Endodermal cell (in vitro differentiated cells): ENCODE data around the gene SNAP47. TPM values are rescaled to one million over a fixed set of nuclear protein-coding genes. Genes with fewer than 3 reads are reported as not detected.

ENCODE experiments used
- DNase-seq: peaks from one replicate; pipeline ENCODE4 v3.0.0-alpha.2; 2017
- H3K27ac ChIP-seq: 2 replicates; pipeline ENCODE4 v1.5.1; 2013; ENCODE audit warnings: mild to moderate bottlenecking, low read depth, low read length, moderate library complexity
- H3K27me3 ChIP-seq: 2 replicates; pipeline ENCODE4 v1.6.1; 2013; ENCODE audit warnings: mild to moderate bottlenecking, low read length, moderate library complexity; ENCODE audit not compliant: insufficient read depth, control insufficient read depth, poor library complexity, severe bottlenecking
- H3K36me3 ChIP-seq: 2 replicates; pipeline ENCODE4 v1.7.0; 2013; ENCODE audit warnings: mild to moderate bottlenecking, low read length, moderate library complexity; ENCODE audit not compliant: control insufficient read depth, insufficient read depth
- H3K4me1 ChIP-seq: one replicate; pipeline ENCODE4 v1.7.0; 2013; ENCODE audit warnings: low read length; ENCODE audit not compliant: control insufficient read depth, insufficient read depth
- H3K4me3 ChIP-seq: 2 replicates; pipeline ENCODE4 v1.5.1; 2013; ENCODE audit warnings: mild to moderate bottlenecking, low read length, moderate library complexity
- H3K9ac ChIP-seq: 2 replicates; pipeline ENCODE4 v1.6.1; 2013; ENCODE audit warnings: mild to moderate bottlenecking, low read length, moderate library complexity; ENCODE audit not compliant: poor library complexity, severe bottlenecking; ENCODE audit errors: extremely low read depth
- H3K9me3 ChIP-seq: 2 replicates; pipeline ENCODE4 v1.6.1; 2013; ENCODE audit warnings: mild to moderate bottlenecking, low read length, moderate library complexity; ENCODE audit not compliant: control insufficient read depth
- H3K27ac Mint-ChIP-seq: 2 replicates; pipeline ENCODE4 v1.8.0; 2020; ENCODE audit warnings: mixed read lengths
- H3K27me3 Mint-ChIP-seq: 2 replicates; pipeline ENCODE4 v1.8.0; 2021; ENCODE audit warnings: mild to moderate bottlenecking, mixed read lengths; ENCODE audit not compliant: insufficient read depth
- H3K36me3 Mint-ChIP-seq: 2 replicates; pipeline ENCODE4 v1.8.0; 2020; ENCODE audit warnings: low read depth, mixed read lengths
- H3K4me1 Mint-ChIP-seq: 2 replicates; pipeline ENCODE4 v1.8.0; 2020; ENCODE audit warnings: mixed read lengths
- H3K4me3 Mint-ChIP-seq: 2 replicates; pipeline ENCODE4 v1.8.0; 2020; ENCODE audit warnings: mild to moderate bottlenecking, moderate library complexity, mixed read lengths
- H3K9me3 Mint-ChIP-seq: 2 replicates; pipeline ENCODE4 v1.8.0; 2020; ENCODE audit warnings: mild to moderate bottlenecking, mixed read lengths
- CTCF ChIP-seq: fragments of 200-600 bp; sonication (generic); conservative IDR thresholded peaks from 2 replicates; pipeline ENCODE4 v1.5.0; 2021; ENCODE audit warnings: antibody characterized with exemption, mild to moderate bottlenecking
- WGBS, 2 experiments: methylation state at CpG; one replicate each; pipeline versions ENCODE4 v1.1.5 to v1.1.7; 2013; ENCODE audit warnings: missing lambda C conversion rate in 2 of 2, mixed read lengths in 1 of 2; ENCODE audit not compliant: insufficient coverage in 1 of 2, insufficient read length in 1 of 2; 5-methylcytosine and 5-hydroxymethylcytosine counted together
- total RNA-seq, 2 donors: library from RNA; stranded (reverse); fragmentation: NEBNext Ultra II Directional in 1 of 2; extraction: Animal tissue kit (Norgen Biotek cat#: 25700) in 1 of 2; gene quantifications; 2 replicates in 1 of 2; 3 replicates in 1 of 2; pipeline ENCODE4 v1.2.1, GENCODE V29; 2021

Gene SNAP47
- total RNA-seq, 2 donors from 2014 or later: 42.5 to 46.6 TPM

DNA sequence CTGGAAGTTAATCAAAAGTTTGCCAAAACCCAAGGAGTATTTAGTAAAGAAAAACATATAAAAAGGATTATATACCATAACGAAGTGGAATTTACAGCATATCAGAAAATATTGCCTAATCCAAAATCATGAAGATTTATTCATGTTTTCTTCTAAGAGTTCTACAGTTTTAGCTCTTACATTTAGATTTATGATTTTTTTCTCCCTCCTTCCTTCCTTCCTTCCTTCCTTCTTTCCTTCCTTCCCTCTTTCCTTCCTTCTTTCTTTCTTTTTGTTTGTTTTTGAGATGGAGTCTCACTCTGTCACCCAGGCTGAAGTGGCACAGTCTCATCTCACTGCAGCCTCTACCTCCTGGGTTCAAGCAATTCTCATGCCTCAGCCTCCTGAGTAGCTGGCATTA lies 64.5 kb downstream of the SNAP47 start:
- Mint-ChIP-seq H3K36me3 (no peaks in the 10 kb centered on the region), H3K9me3 (no peaks in the 10 kb centered on the region), H3K4me3 (no peak overlapping the region), H3K4me1 (no peaks in the 10 kb centered on the region), H3K27me3 (peaks cover 22% of the 10 kb centered on the region), H3K27ac (no peak overlapping the region)
- DNase-seq: no peak
- TF ChIP-seq CTCF: no peak
- no peaks in the 10 kb centered on the region for H3K9me3 ChIP-seq
- H3K27ac ChIP-seq: no peak overlapping the region
- H3K27me3 ChIP-seq: peaks cover 22% of the 10 kb centered on the region
- H3K4me1 ChIP-seq: no peaks in the 10 kb centered on the region
- H3K36me3 ChIP-seq: no peaks in the 10 kb centered on the region
- H3K9ac ChIP-seq: no peak overlapping the region
- no peak overlapping the region for H3K4me3 ChIP-seq
- 100% methylated on average over 1 of the region's 1 CpG; no CpG with 5 or more reads in 1 of the 2 experiments for WGBS, 2 experiments

DNA sequence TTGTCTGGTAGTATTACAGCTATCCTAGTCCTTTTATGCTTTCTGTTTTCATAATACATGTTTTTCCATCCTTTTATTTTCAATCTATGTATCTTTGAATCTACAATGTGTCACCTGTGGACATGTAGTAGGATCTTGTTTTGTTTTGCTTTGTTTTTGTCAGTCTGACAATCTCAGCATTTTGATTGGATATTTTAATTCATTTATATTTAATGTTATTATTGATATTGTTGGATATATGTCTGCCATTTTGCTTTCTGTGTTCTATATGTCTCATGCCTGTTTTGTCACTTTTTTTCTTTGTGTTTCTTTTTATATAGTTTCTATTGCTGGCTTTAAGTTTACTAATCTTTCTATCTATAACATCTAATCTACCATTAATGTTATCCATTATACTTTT lies 68.7 kb downstream of the SNAP47 start:
- no peak overlapping the region for H3K27ac ChIP-seq

GRCh38 chr1:227805606-227806197 lies 70.5 kb downstream of the SNAP47 start:
- no peaks in the 10 kb centered on the region for H3K4me1 ChIP-seq
- H3K27ac ChIP-seq: no peak overlapping the region
- no peak for TF ChIP-seq CTCF
- no peaks in the 10 kb centered on the region for H3K36me3 Mint-ChIP-seq
- peaks cover under 1% of the 10 kb centered on the region for H3K9me3 Mint-ChIP-seq
- H3K9ac ChIP-seq: no peak overlapping the region
- no peak overlapping the region for H3K27ac Mint-ChIP-seq
- no peak overlapping the region for H3K4me3 Mint-ChIP-seq
- DNase-seq: no peak
- 78 to 81% methylated on average over 4 to 6 of the region's 6 CpGs for WGBS, 2 experiments
- H3K9me3 ChIP-seq: no peaks in the 10 kb centered on the region
- peaks cover 22% of the 10 kb centered on the region for H3K27me3 ChIP-seq
- H3K27me3 Mint-ChIP-seq: peaks cover 17% of the 10 kb centered on the region
- H3K36me3 ChIP-seq: no peaks in the 10 kb centered on the region
- no peak overlapping the region for H3K4me3 ChIP-seq
- no peaks in the 10 kb centered on the region for H3K4me1 Mint-ChIP-seq

More for the DNA sequence above, 68.7 kb downstream of the SNAP47 start:
- no peak overlapping the region for H3K9ac ChIP-seq
- H3K9me3 ChIP-seq: no peaks in the 10 kb centered on the region
- no peaks in the 10 kb centered on the region for H3K9me3 Mint-ChIP-seq
- no peak overlapping the region for H3K27ac Mint-ChIP-seq
- no peaks in the 10 kb centered on the region for H3K36me3 ChIP-seq
- no peak for TF ChIP-seq CTCF
- H3K27me3 ChIP-seq: peaks cover 23% of the 10 kb centered on the region
- H3K36me3 Mint-ChIP-seq: no peaks in the 10 kb centered on the region
- peaks cover 19% of the 10 kb centered on the region for H3K27me3 Mint-ChIP-seq
- H3K4me1 ChIP-seq: no peaks in the 10 kb centered on the region
- H3K4me1 Mint-ChIP-seq: no peaks in the 10 kb centered on the region
- H3K4me3 Mint-ChIP-seq: no peak overlapping the region
- DNase-seq: no peak
- H3K4me3 ChIP-seq: no peak overlapping the region
